ENCODE data around the gene BCOR.

Gene BCOR

DNA sequence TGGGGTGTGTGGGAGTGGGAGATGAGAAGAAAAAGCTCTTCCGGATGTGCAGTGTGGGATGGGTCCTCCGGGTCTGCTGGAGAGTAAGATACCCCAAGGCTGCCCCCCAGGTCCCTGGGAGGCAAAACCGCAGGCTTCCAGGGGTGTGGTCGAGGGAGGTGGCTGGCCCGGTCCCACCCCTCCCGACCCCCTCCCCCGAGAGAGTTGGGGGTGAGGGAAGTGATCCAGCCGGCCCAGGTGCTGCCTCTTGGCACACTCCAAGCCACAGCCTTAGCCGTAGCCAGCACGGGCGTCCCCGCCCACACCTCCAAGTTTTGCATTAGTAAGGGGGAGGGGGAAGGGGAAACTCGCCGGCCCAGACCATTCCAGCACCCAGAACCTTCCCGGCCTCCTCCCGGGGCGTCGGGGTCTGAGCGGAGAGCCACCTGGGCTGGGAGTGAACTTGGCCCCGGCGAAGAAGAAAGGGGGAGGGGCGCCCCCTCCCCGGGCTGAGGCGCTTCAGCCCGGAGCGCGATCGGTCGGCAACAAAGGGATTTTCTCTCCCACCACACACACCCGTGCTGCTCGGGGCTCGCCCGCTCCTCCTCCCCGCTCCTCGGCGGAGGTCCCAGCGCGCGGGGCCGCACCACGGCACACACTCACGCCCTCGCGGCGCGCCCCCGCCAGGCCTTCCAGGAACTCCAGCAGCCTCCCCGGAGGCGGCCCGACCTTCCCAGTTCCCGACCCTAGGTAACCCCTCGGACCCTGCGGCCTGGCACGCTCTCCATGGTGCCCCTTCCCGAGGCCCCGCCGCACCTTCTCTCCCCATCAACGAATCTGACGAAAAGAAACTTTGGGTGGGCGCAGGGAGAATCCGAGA lies 14.4 kb downstream of the BCOR start:
- no peak for DNase-seq

DNA sequence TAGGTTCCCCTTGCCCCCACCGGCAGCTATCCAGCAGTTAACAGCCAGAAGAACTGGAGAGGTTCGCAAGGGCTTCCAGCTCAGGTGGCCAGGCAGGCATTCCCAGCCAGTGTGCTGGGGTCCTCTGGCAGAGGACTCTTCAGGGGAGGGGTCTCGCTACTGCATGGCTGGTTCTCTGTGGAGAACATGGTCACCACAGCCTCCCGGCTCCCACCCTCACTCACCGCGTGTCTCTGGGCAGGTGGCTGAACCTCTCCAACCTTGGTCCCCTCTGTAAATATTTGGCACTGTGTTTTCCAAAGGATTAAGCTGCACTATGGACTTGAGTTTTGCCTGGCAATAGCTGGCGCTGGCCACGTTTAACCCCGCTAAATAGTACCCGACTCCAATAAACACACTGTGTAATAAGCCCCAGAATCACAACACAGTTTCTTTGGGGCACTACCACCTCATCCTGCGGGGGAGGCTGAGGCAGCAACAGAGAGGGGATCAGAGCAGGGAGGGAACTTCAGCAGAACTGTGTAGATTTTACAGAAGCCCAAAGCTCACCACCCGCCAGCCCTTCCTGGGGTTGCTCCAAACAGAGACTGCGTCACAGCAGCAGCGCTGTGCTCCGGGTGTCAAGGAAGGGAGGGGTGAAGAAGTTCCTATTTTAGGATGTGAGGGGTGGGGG lies 15.2 kb downstream of the BCOR start:
- no peak for DNase-seq

- no peak for DNase-seq
Measured at GRCh38 chrX:40081679-40082068, 16.1 kb downstream of the BCOR start.

DNA sequence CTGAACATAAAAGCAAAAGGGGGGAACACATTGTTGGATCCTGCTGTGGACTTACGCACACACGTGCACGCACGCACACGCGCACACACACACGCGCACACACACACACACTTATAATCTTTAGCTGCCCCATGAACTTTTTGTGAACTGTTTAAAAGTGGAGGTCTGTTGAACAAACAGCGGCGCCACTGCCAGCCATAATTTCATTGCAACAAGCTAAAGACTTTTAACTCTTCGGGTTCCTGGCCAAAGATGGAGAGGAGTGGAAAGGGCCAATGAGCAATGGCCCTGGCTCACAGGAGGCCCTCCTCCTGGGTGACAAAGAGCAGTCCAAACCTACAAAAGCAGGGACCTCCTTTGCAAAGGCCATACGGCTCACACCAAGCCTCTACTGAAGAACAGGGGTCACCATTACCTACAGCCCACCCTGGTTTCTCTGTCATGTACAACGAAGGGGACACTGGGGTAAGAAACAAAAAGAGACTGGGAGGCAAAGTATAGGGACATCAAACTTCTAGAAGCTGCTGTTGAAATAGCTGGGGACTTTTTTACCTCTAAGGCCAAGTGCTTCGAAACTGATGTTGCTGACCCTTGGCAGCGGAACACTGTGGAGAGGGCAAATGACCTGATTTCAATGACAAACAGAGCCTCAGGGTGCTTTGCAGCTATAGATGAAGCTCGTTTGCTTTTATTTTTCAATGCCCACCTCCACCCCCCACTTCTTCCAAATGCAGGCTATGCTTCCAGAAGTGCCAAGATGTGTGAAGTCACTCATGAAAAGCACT lies 16.7 kb downstream of the BCOR start:
- no peak for DNase-seq

- DNase-seq, result no peak
Measured at GRCh38 chrX:40079572-40079971, 18.2 kb downstream of the BCOR start.

DNA sequence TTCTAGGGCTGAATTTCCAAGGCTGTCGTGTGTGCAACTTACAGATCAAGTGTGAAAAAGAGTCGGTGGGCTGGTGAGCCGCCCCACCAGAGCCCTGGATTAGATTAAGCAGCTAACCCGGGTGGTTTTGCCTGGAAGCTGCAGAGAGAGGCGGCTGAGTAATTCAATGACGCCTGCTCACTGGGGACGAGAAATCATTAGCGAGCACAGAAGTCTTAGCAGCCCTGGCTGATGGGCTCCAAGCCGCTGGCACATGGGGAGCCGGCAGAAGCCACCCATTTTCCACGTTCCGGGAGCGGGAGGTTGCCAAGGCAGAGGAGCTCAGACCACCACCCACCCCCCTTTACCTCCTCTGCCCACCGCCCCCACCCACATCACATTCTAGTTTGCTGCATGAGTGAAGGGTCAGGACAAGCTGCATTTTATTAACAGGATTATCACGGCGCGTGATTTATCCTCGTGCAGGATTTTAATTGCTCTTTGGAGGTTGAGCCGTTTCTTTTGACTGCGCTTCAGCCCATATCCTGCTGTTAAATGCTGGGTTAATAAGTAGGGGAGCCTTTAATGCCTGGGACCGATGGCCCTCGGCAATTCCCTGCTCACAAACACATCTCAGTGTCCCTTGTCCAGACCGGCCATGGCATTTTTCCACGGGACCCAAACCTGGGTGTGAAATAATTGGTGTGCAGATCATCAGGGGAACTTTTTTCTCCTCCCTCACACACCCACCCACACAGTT lies 19.1 kb downstream of the BCOR start:
- DNase-seq, result no peak

DNA sequence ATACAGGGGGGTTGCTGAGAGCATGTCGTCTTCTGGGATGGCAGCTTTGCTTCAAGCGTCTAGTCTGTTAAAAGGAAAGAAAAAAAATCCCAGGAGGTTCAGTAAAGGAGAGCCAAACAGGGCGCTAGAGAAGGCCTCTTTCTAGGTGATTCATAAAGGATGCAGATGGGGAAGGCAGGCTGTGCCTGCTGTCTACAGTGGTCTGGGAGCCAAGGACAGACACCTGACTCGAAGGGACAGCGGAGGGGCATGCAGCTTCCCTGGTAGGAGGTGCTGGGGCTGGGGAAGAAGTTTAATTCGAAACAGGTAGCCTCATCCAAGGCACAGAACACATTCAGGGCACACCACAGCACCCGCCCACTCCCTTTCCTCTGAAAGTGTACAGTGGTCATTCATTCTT lies 19.9 kb downstream of the BCOR start:
- DNase-seq, result no peak

GRCh38 chrX:40076750-40077575 lies 20.8 kb downstream of the BCOR start:
- DNase-seq, result no peak

DNA sequence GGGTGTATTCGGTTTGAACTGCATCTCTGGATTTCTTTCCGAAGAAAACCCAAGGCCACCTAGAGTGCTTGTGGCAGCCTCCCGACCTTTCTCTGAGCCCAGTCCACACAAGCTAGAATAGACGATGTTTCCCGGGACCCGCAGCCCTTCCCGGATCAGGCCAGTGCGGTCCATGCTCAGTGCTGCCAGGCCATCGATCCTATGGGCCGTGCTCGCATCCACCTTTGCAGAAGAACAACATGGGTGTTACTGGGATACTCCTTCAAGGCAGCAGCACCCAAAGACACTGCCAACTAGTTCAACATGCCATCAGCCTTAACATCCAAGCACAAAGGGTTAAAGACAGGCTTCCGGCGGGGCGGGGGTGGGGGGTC lies 22.8 kb downstream of the BCOR start:
- no peak for DNase-seq

DNA sequence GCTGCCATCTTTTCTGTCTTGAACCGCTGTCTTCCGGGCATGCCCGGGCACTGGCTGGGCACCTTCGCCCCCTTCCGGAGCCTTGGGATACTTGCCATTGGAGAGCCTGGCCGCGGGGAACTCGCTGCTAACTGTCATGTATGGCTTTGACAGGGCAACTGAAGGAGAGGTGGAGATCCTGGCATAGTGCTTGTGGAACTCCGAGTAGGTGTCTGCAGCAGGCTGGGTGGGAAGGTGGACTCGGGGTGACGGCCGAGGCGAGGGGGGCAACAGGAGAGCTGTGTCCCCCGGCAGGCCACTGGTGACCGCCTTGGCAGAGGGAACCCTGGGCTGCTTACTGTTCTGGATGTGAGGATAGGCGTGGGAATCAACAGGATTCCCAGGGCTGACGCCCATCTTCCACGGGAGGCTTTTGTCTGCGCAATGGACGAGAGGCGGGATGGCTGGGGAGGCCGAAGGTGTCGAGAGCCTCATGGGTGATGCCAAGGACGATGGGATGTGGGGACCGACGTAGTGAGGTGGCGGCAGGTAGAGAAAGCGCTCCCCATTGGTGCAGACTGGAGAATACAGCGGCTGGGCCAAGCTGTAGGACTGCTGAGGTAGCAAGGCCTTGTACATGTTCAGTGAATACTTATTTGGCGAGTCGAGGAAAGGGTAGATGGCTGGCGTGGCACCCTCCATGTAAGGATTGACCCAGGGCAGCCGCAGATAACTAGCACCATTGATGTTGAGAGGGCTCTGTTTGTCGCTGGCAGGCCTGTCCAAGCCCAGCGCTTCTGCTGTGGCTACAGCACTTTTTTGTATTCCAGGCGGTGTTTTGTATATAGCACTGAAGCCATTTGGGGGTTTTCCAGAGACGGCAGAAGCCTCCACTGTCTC lies 23.4 kb downstream of the BCOR start:
- no peak for DNase-seq

- DNase-seq, result no peak
Measured at GRCh38 chrX:40073439-40074054, 24.2 kb downstream of the BCOR start.

DNA sequence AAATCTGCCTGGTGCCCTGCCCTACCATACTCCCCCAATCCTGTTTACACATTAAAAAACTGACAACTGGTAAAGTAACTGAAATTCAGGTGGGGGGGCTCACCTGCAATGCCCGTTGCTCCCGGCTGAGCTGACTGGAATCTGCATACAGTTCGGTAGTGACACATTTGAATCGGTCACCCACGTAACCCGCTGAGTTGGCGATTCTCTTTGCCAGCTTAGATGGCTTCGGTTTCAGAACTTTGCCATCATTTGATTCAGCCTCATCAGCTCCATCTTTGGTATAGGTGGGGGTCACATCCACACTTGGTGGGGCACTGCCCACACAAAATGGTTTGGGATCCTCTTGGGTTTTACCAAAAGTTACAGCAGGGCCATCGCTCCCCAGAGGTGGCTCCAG lies 25.5 kb downstream of the BCOR start:
- DNase-seq, result no peak

- DNase-seq, result no peak
Measured at GRCh38 chrX:40068048-40068447, 29.7 kb downstream of the BCOR start.

GRCh38 chrX:40066700-40067099 lies 31.1 kb downstream of the BCOR start:
- DNase-seq, result no peak

DNA sequence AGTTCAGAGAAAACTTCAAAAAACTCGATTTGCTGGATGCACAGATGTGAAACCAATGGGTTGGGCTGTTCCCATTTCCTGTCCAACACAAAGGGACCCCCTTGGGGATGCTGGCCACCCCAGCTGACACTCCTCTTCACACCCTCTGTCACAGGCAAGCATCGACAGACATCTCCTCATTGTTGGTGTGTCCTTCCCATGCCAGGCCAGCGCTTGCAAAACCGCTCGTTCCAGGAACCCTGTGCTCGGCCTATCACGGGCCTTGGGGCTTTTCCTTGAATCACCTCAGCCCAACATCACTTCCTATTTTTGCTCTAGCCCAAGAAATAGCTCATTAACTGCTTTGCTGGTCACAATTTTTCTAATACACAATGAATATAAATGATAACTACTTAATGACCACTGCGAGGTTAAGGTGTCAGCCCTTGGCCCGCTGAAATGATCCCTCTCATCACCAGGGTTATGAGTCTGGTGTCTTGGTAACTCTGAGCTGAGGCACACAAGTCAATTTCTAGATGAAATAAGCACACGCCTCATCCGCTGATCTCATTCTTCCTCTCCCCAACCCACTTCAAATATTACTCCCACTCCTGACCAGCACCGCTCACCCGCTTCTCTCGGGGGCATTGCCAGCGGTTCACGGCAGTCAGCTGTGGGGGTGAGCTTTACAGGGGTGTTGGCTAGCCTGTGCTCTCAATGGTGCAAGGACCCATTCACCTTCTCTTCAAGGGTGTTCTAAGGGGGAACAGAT lies 32.3 kb downstream of the BCOR start:
- DNase-seq, result no peak

- DNase-seq, result no peak
Measured at GRCh38 chrX:40064055-40064597, 33.6 kb downstream of the BCOR start.

GRCh38 chrX:40063555-40063954 lies 34.2 kb downstream of the BCOR start:
- no peak for DNase-seq

DNA sequence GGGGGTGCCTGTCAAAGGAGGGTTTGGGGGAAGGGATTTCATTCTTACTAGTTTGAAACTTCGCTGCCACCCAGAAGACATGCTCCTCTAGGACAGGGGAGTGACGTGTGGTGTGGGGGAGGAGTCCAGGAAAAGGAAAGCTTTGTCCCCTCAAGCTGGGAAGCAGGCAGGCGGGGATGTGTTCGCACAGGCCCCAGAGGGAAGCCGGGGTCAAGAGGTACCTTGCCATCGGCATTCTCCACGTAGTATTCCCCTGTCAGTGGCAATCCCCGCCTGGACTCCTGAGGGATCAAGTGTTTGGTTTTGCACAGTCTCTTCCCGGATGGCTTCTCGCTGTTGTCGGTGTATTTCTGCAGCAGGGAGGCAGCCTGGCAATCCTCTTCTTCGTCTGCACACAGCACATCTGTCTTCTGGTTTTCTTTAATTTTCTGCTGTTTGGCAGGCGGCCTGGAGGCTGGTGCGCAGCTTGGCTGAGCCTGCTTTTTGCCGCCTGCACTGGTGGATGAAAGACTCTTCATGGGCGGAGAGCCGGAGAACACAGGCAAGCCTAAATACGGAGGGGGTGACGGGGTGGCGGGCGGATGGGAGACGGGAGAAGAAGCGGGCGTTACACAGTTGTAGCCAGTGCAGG lies 35.1 kb downstream of the BCOR start:
- DNase-seq, result no peak

Measured in T-helper 9 cell (primary cell).